Prostate gland (tissue), 2 donors: Measurements from ENCODE around the gene NDUFS6.

Experiments
- CTCF ChIP-seq, 4 experiments: fragments of 200-600 bp in 2 of 4; fragments of 450-650 bp in 2 of 4; sonication (generic) in 2 of 4; IDR thresholded peaks; 1 replicate in 3 of 4; 2 replicates in 1 of 4; pipeline ENCODE4 v1.5.1; 2016 to 2019; ENCODE audit warnings: antibody characterized with exemption in 4 of 4, mild to moderate bottlenecking in 2 of 4, moderate library complexity in 2 of 4
- POLR2A ChIP-seq: fragments of 450-650 bp; IDR thresholded peaks from one replicate; pipeline ENCODE4 v1.6.1; 2016; ENCODE audit warnings: antibody characterized with exemption, mild to moderate bottlenecking
- POLR2AphosphoS5 ChIP-seq: sonication (generic); formaldehyde crosslinking; IDR thresholded peaks from one replicate; pipeline ENCODE4 v1.6.1; 2017; ENCODE audit warnings: antibody characterized with exemption

- TF ChIP-seq CTCF (IDR thresholded peaks at IDR 0.05) (no peak), POLR2AphosphoS5 (no peak), POLR2A (no peak)
Observed at GRCh38 chr5:1857256-1857600, 56.0 kb downstream of the NDUFS6 start.
